HG03354 (cell line): Measurements from ENCODE around the gene TEKT3.

ENCODE experiments used
- ATAC-seq: cut with Tn5 transposase; IDR thresholded peaks from one replicate; pipeline ENCODE4 v1.9.1; 2021; ENCODE audit warnings: mild to moderate bottlenecking; ENCODE audit not compliant: unreplicated experiment, poor library complexity, severe bottlenecking

TEKT3 gene

DNA sequence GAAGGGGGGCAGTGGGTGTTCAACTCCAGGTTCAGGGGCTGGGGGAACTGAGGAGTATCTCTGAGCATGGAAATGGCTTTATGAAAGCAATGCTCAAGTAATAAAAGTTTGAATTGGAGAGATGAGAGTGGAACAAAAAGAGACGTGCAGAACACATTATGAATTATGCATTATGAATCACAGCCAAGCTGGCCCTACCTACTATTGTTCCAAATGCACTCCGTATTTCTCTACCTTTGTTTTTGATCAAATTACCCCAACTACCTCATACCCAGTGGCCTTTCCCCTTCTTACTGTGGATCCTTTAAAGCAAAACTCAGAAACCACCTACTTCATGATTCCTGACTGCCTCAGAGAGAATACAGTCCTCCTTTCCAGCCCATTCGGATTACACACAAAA, 38.1 kb downstream of the TEKT3 start:
- ATAC-seq, result no peak

DNA sequence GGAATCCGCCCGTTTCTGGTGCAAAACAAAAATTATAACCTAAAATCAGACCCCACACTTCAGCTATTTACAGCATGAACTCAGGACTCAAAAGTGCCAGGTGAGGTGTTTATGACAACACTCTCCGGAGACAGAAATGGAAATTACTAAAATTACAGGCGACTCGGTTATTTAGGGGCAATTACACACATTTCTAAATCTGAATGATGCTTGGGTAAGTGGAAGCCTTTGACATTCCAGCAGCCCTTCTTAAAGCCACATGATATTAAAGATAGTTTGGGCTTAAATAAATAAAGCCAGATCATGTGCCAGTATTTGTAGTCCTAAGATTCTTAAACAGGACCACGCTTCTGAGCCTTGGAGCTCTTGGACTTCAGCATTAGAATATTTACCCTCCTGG, 39.6 kb downstream of the TEKT3 start:
- no peak for ATAC-seq

DNA sequence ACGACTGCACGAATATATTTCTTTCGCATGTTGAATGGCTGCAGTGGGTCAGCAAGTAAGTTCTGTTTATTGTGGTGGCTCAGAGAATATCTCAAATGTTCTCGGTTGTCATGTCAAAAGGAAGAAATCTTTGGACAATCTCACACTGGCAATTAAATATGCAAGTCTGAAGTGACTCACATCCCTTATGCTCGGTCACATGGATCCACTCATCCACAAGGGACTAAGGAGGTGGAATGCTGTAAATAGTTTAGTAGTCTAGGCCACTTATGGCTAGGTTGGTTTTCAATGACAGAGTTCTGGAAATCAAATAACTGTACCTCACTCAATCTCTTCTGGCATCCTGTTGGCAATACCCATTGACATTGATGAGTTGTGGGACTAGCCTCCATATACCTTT, 43.2 kb downstream of the TEKT3 start:
- no peak for ATAC-seq

DNA sequence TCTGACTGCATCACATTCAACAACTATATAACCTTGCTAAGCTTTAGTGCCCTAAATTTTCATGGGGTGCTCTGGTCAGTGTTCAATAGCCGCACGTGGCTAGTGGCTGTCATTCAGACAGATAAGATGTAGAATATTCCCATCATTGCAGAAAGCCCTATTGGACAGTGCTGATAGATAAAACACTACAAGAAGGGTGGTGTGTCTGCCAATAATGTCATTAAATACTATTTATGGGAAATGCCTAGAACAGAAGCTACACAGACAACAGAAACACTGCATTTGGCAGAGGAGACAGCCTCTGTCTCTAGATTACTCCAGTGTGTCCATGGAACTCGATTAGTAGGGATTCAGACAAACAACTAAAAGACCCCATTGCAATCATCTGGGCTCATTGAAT, 47.8 kb downstream of the TEKT3 start:
- ATAC-seq, result no peak

DNA sequence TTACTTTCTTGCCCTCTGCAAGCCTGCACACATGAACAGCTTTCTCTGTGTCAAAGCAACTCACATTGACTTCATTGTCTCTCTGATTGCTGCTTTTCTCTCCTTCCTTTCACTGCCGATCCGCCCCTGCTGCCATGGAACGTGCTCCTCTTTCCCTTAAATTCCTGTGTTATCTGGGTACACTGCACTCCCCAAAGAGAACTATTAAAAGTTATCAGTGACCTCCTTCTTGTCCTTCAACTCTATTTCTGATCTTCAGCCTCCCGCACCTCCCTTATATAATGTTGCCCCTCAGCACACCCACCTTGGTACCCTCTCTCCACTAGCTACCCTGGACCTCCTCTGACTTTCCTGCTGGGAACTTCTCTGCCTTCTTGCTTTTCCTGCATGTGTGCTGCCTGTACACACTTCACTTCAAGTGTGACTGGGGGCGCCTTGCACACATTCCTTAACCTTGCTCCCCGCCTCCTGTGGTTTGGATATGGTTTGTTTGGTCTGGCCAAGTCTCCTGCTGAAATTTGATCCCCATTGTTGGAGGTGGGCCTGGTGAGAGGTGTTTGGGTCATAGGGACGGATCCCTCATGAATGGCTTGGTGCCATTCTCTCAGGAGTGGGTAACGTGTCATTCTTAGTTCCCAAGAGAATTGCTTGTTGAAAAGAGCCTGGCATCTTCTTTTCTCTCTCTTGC, 49.6 kb downstream of the TEKT3 start:
- no peak for ATAC-seq

DNA sequence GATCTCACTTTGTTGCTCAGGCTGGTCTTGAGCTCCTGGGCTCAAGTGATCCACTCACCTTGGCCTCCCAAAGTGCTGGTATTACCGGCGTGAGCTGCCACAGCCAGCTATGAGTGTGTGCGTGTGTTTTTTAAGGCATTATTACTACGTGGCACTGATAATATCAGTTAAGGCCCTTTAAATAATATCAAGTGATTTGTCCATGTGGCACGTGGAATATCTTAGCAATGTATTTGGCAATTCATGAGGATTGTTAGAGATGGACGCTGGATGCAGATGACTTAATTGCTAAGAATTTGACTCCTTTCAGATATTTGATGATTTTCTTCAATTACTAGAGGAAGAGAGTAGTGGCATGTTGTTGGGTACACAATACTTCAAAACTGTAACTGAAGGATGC, 50.8 kb downstream of the TEKT3 start:
- no peak for ATAC-seq

DNA sequence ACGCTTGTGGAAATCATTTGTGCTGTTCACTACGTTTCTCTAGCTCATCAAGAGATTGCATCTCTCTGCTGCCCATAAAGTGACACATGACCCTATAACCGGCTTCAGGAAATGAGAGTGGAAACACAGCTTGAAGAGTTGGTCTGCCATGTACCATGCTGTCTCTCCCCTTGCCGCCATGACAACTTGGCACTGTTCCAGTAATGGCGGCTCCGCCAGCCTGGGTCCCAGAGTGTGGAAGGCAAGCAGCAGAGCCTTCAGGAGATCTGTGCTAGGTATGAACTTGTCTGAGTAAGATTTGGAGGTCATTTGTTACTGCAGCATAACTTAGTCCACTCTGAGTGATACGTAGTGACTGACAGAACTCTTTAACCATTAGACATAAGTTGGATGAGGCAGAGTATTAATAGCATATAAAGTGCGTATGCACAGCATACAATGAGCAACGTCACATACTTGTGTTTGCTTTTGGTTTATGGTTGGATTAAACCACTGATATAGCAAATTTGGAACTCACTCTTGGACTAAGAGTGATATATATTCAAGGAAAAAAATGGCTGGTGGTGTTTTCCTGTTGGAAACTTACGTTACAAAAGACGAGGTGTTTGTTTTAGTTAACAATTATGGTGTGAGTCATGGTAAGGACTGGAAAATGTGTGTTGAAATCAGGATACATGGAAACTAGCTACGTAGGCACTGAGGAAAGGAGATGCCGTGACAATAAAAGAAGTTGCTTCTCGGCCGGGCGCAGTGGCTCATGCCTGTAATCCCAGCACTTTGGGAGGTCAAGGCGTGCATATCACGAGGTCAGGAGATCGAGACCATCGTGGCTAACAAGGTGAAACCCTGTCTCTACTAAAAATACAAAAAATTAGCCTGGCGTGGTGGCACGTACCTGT, 51.9 kb downstream of the TEKT3 start:
- ATAC-seq, result no peak

DNA sequence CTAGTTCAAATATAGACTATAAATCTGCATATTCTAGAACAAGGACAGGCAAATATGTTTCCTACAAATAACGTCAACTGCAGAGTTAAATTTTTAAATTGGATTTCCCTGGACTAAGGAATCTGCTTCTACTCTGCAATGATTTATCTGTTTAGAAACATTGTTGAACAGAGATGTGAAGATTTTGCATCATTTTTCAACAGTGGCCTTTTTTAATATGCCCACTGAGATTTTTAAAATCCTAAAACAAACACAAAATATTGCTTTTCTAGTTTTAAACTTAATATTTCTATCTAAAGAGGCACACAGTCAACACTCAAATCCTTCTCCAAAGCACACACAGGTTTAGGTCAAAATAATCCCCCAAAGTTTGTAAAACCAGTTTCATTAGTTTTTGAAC, 52.5 kb downstream of the TEKT3 start:
- no peak for ATAC-seq

DNA sequence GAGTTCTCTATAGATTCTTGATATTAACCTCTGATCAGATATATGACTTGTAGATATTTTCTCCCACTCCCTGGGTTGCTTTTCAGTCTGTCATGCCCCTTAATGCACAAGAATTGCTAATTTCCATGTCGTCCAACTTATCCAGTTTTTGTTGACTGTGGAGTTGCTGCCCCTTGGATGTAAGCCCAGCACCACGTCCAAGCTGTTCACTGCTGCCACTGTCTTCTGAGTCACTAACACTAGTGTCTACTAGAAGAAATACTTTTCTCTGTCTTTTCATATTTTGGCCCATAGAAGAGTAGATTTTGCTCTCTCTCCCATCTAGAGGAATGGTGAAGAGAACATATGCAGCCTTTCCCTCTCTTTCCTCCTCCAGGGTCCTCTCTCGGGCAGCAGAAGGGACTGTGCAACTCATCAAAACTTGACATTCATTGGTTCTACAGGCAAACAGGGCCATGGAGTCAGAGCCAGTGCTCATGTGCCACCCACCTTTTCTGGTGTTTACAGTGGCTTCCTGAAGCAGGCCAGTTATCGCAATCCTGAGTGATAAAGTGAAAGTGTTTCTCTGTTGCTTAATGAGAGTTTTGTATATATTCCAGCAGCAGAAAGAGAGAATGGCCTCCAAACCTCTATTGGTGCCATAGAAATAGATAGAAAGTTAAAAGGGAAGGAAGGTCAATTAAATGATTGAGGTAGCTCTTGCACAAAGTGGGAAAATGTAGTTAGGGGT, 53.7 kb downstream of the TEKT3 start:
- no peak for ATAC-seq

DNA sequence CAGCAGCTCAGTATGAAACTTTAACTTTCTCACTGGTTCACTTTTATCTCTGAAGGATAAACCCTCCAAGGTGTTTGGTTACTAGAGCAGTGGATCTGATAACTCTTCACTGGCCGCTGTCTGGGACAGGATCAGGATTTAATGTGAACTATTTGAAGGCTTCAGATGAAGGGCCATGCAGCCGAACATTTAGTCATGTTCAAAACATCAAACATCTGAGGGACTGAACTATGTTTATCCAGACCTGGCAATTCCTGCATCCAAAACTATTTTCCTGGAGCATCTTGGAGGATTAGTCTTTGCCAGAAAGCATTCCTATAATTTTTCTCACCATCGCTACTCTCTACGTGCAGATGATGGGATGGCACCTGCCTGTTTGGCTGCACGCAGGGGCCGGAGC, 55.9 kb downstream of the TEKT3 start:
- no peak for ATAC-seq

DNA sequence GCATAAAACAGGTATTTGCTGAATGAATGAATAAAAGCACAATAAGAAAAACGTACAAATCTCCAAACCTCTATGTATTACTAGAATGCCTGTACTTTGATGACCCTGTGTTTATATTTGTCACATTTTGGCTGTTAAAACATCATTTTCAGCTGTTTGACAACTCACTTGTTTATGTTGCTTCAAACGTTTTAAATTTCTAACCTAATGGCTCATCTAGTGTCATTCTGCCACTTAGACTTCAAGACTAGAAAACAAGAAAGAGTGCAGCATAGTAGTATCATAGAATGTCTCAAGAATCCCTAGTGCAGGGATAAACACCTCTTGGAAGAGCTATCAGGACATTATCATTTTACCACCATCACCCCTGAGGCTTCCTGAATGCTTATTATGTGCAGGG, 56.9 kb downstream of the TEKT3 start:
- ATAC-seq, result no peak

DNA sequence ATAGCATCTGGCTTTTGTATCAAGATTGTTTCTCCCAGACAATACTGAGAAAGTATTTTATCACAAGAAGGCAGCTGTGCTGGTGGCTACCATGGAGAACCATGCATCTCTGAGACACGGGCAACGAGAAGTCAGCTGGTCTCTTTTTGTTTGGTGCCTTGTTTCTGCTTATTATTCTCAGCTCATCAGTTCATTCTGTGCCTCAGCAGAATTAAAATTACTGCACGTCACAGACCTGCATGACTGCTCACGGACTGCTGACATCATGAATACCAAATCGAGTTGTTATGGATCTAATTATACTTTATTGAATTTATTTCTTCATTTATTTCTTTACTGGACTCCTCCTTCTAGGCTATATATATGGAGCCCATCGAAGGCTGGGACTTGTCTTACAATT, 57.3 kb downstream of the TEKT3 start:
- no peak for ATAC-seq

DNA sequence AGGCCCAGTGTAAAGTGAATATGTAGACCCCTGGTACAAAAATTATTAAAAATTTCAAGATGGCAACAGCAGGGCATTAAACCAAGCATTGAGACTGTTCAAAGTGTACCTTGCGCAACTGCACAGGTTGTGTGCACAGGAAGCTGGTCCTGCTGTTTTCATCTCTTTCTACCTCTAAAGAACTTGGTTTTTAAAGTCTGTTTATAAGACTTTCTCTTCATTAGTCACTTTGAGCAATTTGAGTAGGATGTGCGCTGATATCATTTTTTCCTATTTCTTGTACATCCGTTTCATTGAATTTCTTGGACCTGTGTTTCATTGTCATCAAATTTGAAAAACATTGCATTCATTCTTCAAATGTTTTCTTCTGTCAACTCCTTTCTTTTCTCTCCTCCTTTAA, 59.5 kb downstream of the TEKT3 start:
- ATAC-seq, result no peak

DNA sequence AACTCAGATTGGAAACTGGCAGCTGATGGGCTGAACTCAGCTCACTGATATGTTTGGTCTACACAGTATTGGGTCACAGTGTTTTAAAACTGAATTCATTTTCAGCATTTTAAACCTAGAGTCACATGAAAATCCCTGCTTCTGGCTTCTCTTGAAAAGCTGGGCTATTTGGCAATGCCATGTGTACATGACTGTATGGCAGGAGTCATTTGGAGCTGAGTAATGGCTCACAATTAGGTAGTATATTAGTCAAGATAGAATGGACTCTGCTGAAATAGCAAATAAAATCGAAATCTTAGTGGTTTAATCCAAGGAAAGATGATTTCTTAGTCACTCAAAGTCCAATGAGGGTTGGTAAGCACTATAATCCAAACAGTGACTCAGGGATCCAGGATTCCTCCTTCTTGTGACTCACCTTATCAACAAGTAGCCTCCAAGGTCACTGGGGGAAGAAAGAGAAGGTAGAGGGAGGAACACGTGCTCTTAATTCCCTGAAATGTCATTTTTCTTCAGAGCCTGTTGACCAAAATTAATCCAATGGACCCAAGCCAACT, 62.4 kb downstream of the TEKT3 start:
- no peak for ATAC-seq

DNA sequence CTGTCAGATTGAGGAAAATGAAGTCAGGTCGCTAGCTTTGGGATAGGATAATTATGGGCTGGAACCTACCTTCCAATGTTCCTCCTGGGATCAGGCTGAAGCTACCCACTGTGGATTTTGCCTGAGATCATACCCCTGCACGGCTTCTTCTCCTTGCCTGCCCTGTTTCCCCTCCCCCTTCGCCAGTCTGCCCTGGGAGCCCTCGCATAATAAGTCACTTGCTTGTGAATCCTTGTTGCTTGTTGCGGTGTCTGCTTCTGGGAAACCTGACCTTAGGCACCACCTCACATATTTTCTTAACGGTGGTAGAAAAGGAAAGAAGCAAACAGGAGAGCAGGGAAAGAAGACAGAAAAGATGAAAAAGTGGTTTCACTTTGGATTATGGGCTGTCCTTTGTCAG, 63.0 kb downstream of the TEKT3 start:
- no peak for ATAC-seq

DNA sequence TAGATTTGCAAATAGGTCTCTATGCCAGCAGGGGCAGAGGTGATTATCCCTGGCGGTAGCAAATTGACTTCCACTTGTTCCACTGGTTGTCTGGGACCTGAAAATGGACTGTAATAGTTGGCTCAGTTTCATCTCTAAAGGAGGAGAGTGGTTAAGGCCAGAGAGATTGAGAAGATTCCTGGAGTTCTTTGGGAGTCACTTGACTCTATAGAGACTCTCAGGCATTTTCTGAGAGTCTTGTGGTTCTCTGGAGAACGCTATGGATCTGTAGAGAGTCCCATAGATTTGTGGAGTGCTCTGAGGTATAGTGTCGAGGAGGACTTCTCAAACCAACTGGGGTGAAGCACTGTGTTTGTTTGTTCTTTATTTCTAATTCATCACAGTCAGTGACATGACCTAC, 67.4 kb downstream of the TEKT3 start:
- ATAC-seq, result no peak

DNA sequence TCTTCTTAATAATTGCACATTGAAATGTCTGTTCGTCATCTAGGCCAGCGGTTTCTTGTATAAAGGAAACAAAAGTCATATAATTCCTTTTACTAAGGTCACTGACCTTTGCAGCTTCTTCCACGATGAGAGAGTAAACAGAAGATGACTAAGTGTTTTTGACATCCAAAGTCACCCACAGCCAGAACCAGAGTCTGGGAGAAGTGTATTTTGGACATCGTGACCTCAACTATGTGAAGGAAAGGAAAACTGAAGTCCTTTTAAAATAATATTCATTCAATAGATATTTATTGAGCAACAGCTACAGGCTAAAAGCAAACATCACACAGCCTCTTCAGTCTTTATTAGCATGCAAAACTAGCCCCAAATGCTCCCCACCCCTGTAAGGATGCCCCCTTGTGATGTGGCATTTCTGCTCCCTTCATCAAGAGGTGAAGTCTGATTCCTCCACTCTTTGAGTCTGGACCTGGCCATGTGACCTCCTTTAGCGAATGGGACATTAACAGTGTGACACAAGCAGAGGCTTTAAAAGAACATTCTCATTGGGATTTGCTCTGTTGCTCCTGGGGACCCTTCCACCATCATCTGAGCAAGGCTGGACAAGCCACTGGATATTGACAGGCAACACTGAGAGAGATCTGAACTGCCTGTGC, 68.1 kb downstream of the TEKT3 start:
- no peak for ATAC-seq

DNA sequence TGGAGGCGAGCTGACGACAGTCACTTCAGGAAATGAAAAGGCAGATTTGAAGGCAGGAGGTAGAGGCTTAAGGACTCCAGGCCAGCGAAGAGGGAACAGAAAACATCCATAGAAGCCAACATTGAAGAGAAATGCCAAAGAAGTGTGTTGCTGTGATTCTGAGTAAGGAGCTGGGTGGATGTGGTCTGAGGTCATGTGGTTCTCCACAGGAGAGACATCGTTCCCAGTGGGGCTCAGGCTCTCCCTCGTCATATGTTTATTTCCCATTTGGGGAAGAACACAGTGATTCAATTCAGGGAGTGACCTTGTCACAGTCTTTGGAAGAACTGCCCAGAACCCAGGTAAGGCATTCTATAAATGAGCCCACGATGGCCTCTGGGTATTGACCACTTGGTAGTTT, 69.7 kb downstream of the TEKT3 start:
- no peak for ATAC-seq

DNA sequence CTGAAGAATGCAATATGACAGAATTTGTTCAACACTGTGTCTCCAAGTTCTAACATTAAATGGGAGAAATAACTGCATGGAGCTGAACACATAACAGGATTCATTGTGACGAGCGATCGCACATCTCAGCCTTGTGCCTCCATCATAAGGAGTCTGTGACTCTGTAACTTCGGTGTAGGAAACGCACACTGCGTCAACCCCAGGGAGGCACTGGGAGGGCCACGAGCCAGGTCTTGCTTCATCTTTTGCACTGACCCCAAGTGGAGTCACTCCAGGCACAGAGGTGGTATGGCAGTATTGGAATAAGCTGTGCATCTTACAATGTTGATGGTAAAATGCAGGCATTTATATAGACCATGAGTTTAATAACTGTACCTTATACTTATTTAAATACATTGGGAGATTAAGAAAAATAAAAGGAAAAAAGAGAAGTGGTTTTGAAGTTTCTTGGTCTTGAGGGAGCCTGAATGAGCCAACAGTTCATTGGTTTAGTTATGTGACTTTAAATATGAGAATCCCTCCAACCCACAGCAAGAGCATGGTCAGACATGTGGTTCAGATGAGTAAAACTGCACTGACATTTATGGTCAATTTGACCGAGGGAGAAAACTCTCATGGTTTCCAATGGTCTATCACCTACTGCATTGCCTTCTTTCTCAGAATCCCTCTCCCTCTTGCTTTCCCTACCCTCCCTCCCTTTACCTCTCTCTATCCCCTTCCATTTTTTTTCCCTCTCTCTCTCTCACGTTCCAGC, 70.6 kb downstream of the TEKT3 start:
- ATAC-seq, result no peak
